ENCODE measurements around the gene SLC7A11. TPM values are rescaled to one million over a fixed set of nuclear protein-coding genes. Genes with fewer than 3 reads are reported as not detected.

SLC7A11 gene
- total and polyA plus RNA-seq, 2 of the 4 experiments (the other 2 are of a cell fraction), result 8.3 to 24.7 TPM

DNA sequence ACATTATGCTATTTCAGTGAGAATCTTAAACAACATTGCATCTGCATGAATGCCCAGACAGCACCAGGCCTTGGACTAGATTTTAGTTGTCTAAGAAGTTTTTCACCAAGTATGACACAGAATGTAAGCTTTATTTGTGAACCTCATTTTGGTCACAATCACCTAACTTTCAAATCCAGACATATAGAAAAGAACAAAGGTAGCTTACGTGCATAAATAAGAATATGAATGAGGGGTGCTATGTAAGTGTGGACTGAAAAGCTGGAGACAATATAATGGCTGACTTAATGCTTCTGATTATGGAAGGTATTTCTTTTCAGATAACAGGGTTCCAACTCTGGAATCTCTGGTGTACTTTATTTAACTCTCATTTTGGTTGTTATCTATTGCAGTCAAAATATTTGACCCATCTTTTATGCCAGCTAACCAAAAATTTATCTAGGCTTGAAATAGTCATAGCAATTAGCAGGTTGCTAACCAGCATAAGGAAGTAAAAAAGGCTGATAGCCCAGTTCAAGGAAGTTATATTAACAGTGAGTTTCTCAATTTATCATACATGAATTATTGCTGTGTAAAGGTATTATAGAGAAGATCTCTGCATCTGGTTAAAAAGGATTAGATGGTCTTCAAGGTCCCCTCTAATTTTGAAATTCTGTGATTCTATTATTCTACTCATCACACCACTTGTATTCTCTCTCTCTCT lies 36.5 kb downstream of the SLC7A11 start:
- in situ Hi-C loops (cut with MboI; ENCODE audit: low sequenced_read_pairs), result loop anchor here (25.0 kb wide), 1 partner anchor 657 kb away; no protein-coding TSS in a partner anchor
- ATAC-seq (ENCODE audit: low read depth), result no peak
- no peak overlapping the region for H3K4ac ChIP-seq (ENCODE audit: low read depth, low read length)

More for the DNA sequence above, 36.5 kb downstream of the SLC7A11 start:
- H3K23ac ChIP-seq (ENCODE audit: low read depth, low read length), result no peak overlapping the region
- no peak overlapping the region for H3K27ac ChIP-seq (ENCODE audit: insufficient read depth, low read length)
- H3K9me3 ChIP-seq (ENCODE audit: control insufficient read depth, insufficient read depth, low read length), result no peaks in the 10 kb centered on the region
- H3K4me2 ChIP-seq (ENCODE audit: low read depth, low read length), result no peak overlapping the region
- no peak overlapping the region for H3K14ac ChIP-seq (replicated peaks; ENCODE audit: low read depth, low read length)
- H2BK5ac ChIP-seq (ENCODE audit: low read depth, low read length, poor library complexity, severe bottlenecking), result no peak overlapping the region
- no peak overlapping the region for H2AK5ac ChIP-seq (ENCODE audit: low read depth, low read length)
- H2BK20ac ChIP-seq (ENCODE audit: low read depth, low read length), result no peak overlapping the region
- no TSS peak for BruUV-seq (replicated peaks)
- H3K4me3 ChIP-seq (ENCODE audit: insufficient read depth, low read depth, low read length), result no peak overlapping the region
- TF ChIP-seq FOS (IDR thresholded peaks at IDR 0.05; ENCODE audit: low read depth, low read length) (no peak), POLR2A (IDR thresholded peaks at IDR 0.05; ENCODE audit: low read depth, low read length) (no peak), MAFK (IDR thresholded peaks at IDR 0.05; ENCODE audit: low read depth, low read length) (no peak), CHD1 (IDR thresholded peaks at IDR 0.05; ENCODE audit: low read depth, low read length) (no peak), SMC3 (IDR thresholded peaks at IDR 0.05; ENCODE audit: low read depth, low read length) (no peak), RFX5 (IDR thresholded peaks at IDR 0.05; ENCODE audit: low read depth, low read length) (no peak), CEBPB (IDR thresholded peaks at IDR 0.05; ENCODE audit: low read depth, low read length) (no peak), BHLHE40 (IDR thresholded peaks at IDR 0.05; ENCODE audit: low read depth, low read length) (no peak), MAZ (IDR thresholded peaks at IDR 0.05; ENCODE audit: borderline replicate concordance, low read depth, low read length) (no peak), NFE2L2 (IDR thresholded peaks at IDR 0.05; ENCODE audit: low read depth, low read length) (no peak), MXI1 (IDR thresholded peaks at IDR 0.05; ENCODE audit: borderline replicate concordance, low read depth, low read length) (no peak)
- TF ChIP-seq, protein P1, sequence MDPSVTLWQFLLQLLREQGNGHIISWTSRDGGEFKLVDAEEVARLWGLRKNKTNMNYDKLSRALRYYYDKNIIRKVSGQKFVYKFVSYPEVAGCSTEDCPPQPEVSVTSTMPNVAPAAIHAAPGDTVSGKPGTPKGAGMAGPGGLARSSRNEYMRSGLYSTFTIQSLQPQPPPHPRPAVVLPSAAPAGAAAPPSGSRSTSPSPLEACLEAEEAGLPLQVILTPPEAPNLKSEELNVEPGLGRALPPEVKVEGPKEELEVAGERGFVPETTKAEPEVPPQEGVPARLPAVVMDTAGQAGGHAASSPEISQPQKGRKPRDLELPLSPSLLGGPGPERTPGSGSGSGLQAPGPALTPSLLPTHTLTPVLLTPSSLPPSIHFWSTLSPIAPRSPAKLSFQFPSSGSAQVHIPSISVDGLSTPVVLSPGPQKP (IDR thresholded peaks at IDR 0.05; ENCODE audit: borderline replicate concordance, low read depth, low read length), result no peak
- TF ChIP-seq, protein P2, sequence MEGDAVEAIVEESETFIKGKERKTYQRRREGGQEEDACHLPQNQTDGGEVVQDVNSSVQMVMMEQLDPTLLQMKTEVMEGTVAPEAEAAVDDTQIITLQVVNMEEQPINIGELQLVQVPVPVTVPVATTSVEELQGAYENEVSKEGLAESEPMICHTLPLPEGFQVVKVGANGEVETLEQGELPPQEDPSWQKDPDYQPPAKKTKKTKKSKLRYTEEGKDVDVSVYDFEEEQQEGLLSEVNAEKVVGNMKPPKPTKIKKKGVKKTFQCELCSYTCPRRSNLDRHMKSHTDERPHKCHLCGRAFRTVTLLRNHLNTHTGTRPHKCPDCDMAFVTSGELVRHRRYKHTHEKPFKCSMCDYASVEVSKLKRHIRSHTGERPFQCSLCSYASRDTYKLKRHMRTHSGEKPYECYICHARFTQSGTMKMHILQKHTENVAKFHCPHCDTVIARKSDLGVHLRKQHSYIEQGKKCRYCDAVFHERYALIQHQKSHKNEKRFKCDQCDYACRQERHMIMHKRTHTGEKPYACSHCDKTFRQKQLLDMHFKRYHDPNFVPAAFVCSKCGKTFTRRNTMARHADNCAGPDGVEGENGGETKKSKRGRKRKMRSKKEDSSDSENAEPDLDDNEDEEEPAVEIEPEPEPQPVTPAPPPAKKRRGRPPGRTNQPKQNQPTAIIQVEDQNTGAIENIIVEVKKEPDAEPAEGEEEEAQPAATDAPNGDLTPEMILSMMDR (conservative IDR thresholded peaks at IDR 0.05; ENCODE audit: low read depth, low read length), result no peak
- TF ChIP-seq, protein P3, sequence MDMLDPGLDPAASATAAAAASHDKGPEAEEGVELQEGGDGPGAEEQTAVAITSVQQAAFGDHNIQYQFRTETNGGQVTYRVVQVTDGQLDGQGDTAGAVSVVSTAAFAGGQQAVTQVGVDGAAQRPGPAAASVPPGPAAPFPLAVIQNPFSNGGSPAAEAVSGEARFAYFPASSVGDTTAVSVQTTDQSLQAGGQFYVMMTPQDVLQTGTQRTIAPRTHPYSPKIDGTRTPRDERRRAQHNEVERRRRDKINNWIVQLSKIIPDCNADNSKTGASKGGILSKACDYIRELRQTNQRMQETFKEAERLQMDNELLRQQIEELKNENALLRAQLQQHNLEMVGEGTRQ (IDR thresholded peaks at IDR 0.05; ENCODE audit: low read depth, low read length), result no peak
- H2AFZ ChIP-seq (replicated peaks; ENCODE audit: low read length, poor library complexity), result no peak overlapping the region
- no peak overlapping the region for H3K18ac ChIP-seq (ENCODE audit: low read depth, low read length)
- no peak overlapping the region for H2BK120ac ChIP-seq (ENCODE audit: low read depth, low read length)
- POLR2A ChIA-PET (ENCODE audit: unreplicated experiment), result no interaction called here
- H3K56ac ChIP-seq (ENCODE audit: extremely low read depth, insufficient read depth, low read length), result no peak overlapping the region
- intact Hi-C loops (cut with micrococcal nuclease) (no loop called here), dilution Hi-C loops (cut with HindIII; ENCODE audit: low sequenced_read_pairs, unreplicated experiment) (no loop called here)
- no peak overlapping the region for H4K5ac ChIP-seq (ENCODE audit: low read depth, low read length)
- H3K9me1 ChIP-seq (ENCODE audit: insufficient read depth, low read length), result peaks cover 4% of the 10 kb centered on the region; the same call in 1 of the 2 replicates
- no peak overlapping the region for H3K9ac ChIP-seq (ENCODE audit: low read depth, low read length)
- H4K8ac ChIP-seq (ENCODE audit: low read depth in 2 of 2, low read length in 2 of 2), result no peak overlapping the region
- no peaks in the 10 kb centered on the region for H3K4me1 ChIP-seq (ENCODE audit: control insufficient read depth, insufficient read depth, low read length)
- WGBS, 2 experiments (ENCODE audit: extremely low coverage in 2 of 2, insufficient read length in 1 of 2), result no CpG with 5 or more reads among the region's 1 CpG
- H4K91ac ChIP-seq (ENCODE audit: insufficient read depth, low read depth, low read length), result no peak overlapping the region
- DNase-seq, result no peak
- peaks cover 2% of the 10 kb centered on the region for H3K36me3 ChIP-seq (ENCODE audit: control insufficient read depth, insufficient read depth, low read length)
- CTCF ChIA-PET, result no interaction called here
- peaks cover 15 to 24% of the 10 kb centered on the region in 2 experiments for H3K79me1 ChIP-seq (ENCODE audit: low read depth in 1 of 2, low read length in 2 of 2)
- no peaks in the 10 kb centered on the region for H3K27me3 ChIP-seq (ENCODE audit: control insufficient read depth, insufficient read depth, low read length)
- H2AK9ac ChIP-seq (replicated peaks; ENCODE audit: low read depth, low read length, poor library complexity), result no peak overlapping the region
- no peak overlapping the region for H2BK15ac ChIP-seq (ENCODE audit: low read depth, low read length)
- H4K20me1 ChIP-seq (ENCODE audit: insufficient read depth, low read length), result peaks cover 4% of the 10 kb centered on the region; the same call in 1 of the 2 replicates

All from IMR-90 (cell line).